A549 (cell line): ENCODE results near the gene SEMA3B. TPM values are rescaled to one million over a fixed set of nuclear protein-coding genes. Genes with fewer than 3 reads are reported as not detected.

Experiments used
- ATAC-seq, 2 experiments: fragments of 200-7000 bp in 1 of 2; fragments of >200 bp in 1 of 2; cut with Nextera tagmentation in 1 of 2; cut with Tn5 transposase in 1 of 2; 3 replicates each; pipeline versions ENCODE4 v1.8.0 to v1.9.1; 2018 to 2020; ENCODE audit warnings: mild to moderate bottlenecking in 1 of 2, moderate library complexity in 1 of 2
- CTCF ChIA-PET: fragments of 300-600 bp; sonication (Branson Sonifier 250); formaldehyde crosslinking; extraction: SDS; loops from one replicate; lab custom pipeline; 2021; ENCODE audit warnings: antibody characterized with exemption, inconsistent platforms; lab: Yijun Ruan, JAX
- POLR2A ChIA-PET: fragments of 350-600 bp; formaldehyde crosslinking; extraction: SDS; loops from one replicate; lab custom pipeline; 2021; ENCODE audit warnings: antibody characterized with exemption, inconsistent platforms; lab: Yijun Ruan, JAX
- DNase-seq, 2 experiments: peaks; one replicate each; pipeline versions ENCODE4 v3.0.0 to v3.0.0-alpha.2; 2011 to 2016; ENCODE audit warnings: low read depth in 1 of 2, low spot score in 1 of 2
- FAIRE-seq: peaks from 2 replicates; lab custom pipeline; 2011; peaks lifted over from hg19 to GRCh38; lab: Jason Lieb, UNC
- H3K27ac ChIP-seq, 2 experiments: fragments of >200 bp; sonication (Bioruptor Twin); formaldehyde crosslinking; 3 replicates each; pipeline ENCODE4 v1.5.1; 2016 to 2017
- H3K4me1 ChIP-seq: fragments of >200 bp; sonication (Bioruptor Twin); formaldehyde crosslinking; 3 replicates; pipeline ENCODE4 v1.6.1; 2016
- H3K4me2 ChIP-seq: fragments of >200 bp; sonication (Bioruptor Twin); formaldehyde crosslinking; 3 replicates; pipeline ENCODE4 v1.6.1; 2016
- H3K4me3 ChIP-seq: fragments of >200 bp; sonication (Bioruptor Twin); formaldehyde crosslinking; 3 replicates; pipeline ENCODE4 v1.5.1; 2016
- H3K9me3 ChIP-seq: fragments of >200 bp; sonication (Bioruptor Twin); formaldehyde crosslinking; 3 replicates; pipeline ENCODE4 v1.6.1; 2016
- BHLHE40 ChIP-seq: IDR thresholded peaks from 2 replicates; pipeline ENCODE4 v1.6.1; 2012; ENCODE audit warnings: low read depth, low read length, inconsistent platforms
- CBX8 ChIP-seq: fragments of 200-600 bp; sonication (generic); IDR thresholded peaks from 2 replicates; pipeline ENCODE4 v1.6.1; 2016
- CEBPB ChIP-seq, 2 experiments: fragments of >200 bp in 1 of 2; sonication (Bioruptor Twin) in 1 of 2; formaldehyde crosslinking in 1 of 2; IDR thresholded peaks; 2 replicates each; pipeline ENCODE4 v1.6.1; 2012 to 2016
- EHF ChIP-seq: fragments of 250-450 bp; sonication (Bioruptor Pico); IDR thresholded peaks from 2 replicates; pipeline ENCODE4 v1.5.0; 2020; ENCODE audit warnings: mild to moderate bottlenecking
- EHMT2 ChIP-seq: fragments of 200-600 bp; sonication (generic); IDR thresholded peaks from 2 replicates; pipeline ENCODE4 v1.6.1; 2016; ENCODE audit warnings: antibody characterized with exemption, low read depth, mild to moderate bottlenecking, moderate library complexity
- FOSL2 ChIP-seq, 2 experiments: fragments of 450-650 bp in 1 of 2; fragments of >200 bp in 1 of 2; sonication (Bioruptor Twin) in 1 of 2; formaldehyde crosslinking; IDR thresholded peaks; 2 replicates each; pipeline versions ENCODE4 v1.5.0 to v1.6.1; 2016 to 2020; ENCODE audit warnings: mild to moderate bottlenecking in 1 of 2, moderate library complexity in 1 of 2
- GATA3 ChIP-seq: IDR thresholded peaks from 2 replicates; pipeline ENCODE4 v1.6.1; 2012; ENCODE audit warnings: borderline replicate concordance
- HDAC2 ChIP-seq: fragments of 200-600 bp; sonication (generic); IDR thresholded peaks from 2 replicates; pipeline ENCODE4 v1.6.1; 2016
- HEYL ChIP-seq: fragments of 250-450 bp; sonication (Bioruptor Pico); IDR thresholded peaks from 2 replicates; pipeline ENCODE4 v1.8.0; 2021; ENCODE audit warnings: mild to moderate bottlenecking, moderate library complexity
- HOXA7 ChIP-seq: fragments of 250-450 bp; sonication (Bioruptor Pico); IDR thresholded peaks from 2 replicates; pipeline ENCODE4 v1.5.0; 2020; ENCODE audit warnings: mild to moderate bottlenecking, moderate library complexity
- HOXB13 ChIP-seq: fragments of 250-450 bp; sonication (Bioruptor Pico); IDR thresholded peaks from 2 replicates; pipeline ENCODE4 v1.5.0; 2020; ENCODE audit warnings: low read depth, mild to moderate bottlenecking, moderate library complexity
- JUN ChIP-seq, 2 experiments: fragments of >200 bp; sonication (Bioruptor Twin); formaldehyde crosslinking; IDR thresholded peaks; 2 replicates in 1 of 2; 3 replicates in 1 of 2; pipeline ENCODE4 v1.6.1; 2016 to 2017
- KDM1A ChIP-seq: fragments of 200-600 bp; sonication (generic); IDR thresholded peaks from 2 replicates; pipeline ENCODE4 v1.6.1; 2016; ENCODE audit warnings: low read depth, mild to moderate bottlenecking
- MAFK ChIP-seq: fragments of 450-650 bp; IDR thresholded peaks from 2 replicates; pipeline ENCODE4 v1.6.1; 2014; ENCODE audit not compliant: partially characterized antibody
- MAZ ChIP-seq: fragments of 150-350 bp; IDR thresholded peaks from 2 replicates; pipeline ENCODE4 v1.6.1; 2014; ENCODE audit warnings: antibody characterized with exemption, low read depth, low read length, borderline replicate concordance
- NR3C1 ChIP-seq: fragments of >200 bp; sonication (Bioruptor Twin); formaldehyde crosslinking; IDR thresholded peaks from 3 replicates; pipeline ENCODE4 v1.6.1; 2017
- POLR2AphosphoS2 ChIP-seq: conservative IDR thresholded peaks from 2 replicates; pipeline ENCODE4 v1.6.1; 2012; ENCODE audit warnings: low read length, improper control_type of control experiment, inconsistent platforms
- RFX5 ChIP-seq: fragments of 450-650 bp; IDR thresholded peaks from 2 replicates; pipeline ENCODE4 v1.7.1; 2014; ENCODE audit warnings: antibody characterized with exemption, mild to moderate bottlenecking, moderate library complexity
- SMC3 ChIP-seq: fragments of >200 bp; sonication (Bioruptor Twin); formaldehyde crosslinking; IDR thresholded peaks from 3 replicates; pipeline ENCODE4 v1.6.1; 2018; ENCODE audit warnings: inconsistent platforms
- TP53 ChIP-seq: fragments of 250-450 bp; sonication (Bioruptor Pico); IDR thresholded peaks from 2 replicates; pipeline ENCODE4 v1.5.0; 2021; ENCODE audit warnings: mild to moderate bottlenecking, moderate library complexity
- ZNF302 ChIP-seq: fragments of 250-450 bp; sonication (Bioruptor Pico); IDR thresholded peaks from 2 replicates; pipeline ENCODE4 v1.9.0; 2021; ENCODE audit warnings: inconsistent platforms, mild to moderate bottlenecking, moderate library complexity
- ZSCAN20 ChIP-seq: fragments of 250-450 bp; sonication (Bioruptor Pico); IDR thresholded peaks from 2 replicates; pipeline ENCODE4 v1.8.0; 2022; ENCODE audit warnings: mild to moderate bottlenecking, moderate library complexity
- WGBS: methylation state at CpG from one replicate; pipeline ENCODE4 v1.1.6; 2017; ENCODE audit errors: missing lambda C conversion rate; 5-methylcytosine and 5-hydroxymethylcytosine counted together
- polyA plus RNA-seq, 4 experiments: library from polyadenylated mRNA; depleted of rRNA in 3 of 4; stranded (reverse); fragments of >200 nt; fragmentation: RNase III in 1 of 4; extraction: RNeasy Plus Mini Kit Qiagen cat#74134 plus additional on column Dnase treatment in 1 of 4; gene quantifications; 2 replicates in 3 of 4; 3 replicates in 1 of 4; pipeline ENCODE4 v1.2.3, GENCODE V29; 2011 to 2017
- TF ChIP-seq, protein P1 (sequence below): fragments of 250-450 bp; sonication (Bioruptor Pico); IDR thresholded peaks from 2 replicates; pipeline ENCODE4 v1.5.0; 2020; ENCODE audit warnings: low read depth, mild to moderate bottlenecking, moderate library complexity
- TF ChIP-seq, protein P2 (sequence below): fragments of >200 bp; sonication (Bioruptor Twin); formaldehyde crosslinking; IDR thresholded peaks from 3 replicates; pipeline ENCODE4 v1.6.1; 2016
- TF ChIP-seq, protein P3 (sequence below): fragments of 150-350 bp; IDR thresholded peaks from 2 replicates; pipeline ENCODE4 v1.6.1; 2014; ENCODE audit warnings: low read depth, mild to moderate bottlenecking, low read length
- TF ChIP-seq, protein P4 (sequence below): IDR thresholded peaks from 2 replicates; pipeline ENCODE4 v1.6.1; 2012
- TF ChIP-seq, protein P5 (sequence below): IDR thresholded peaks from 2 replicates; pipeline ENCODE4 v1.6.1; 2012; ENCODE audit warnings: low read depth, borderline replicate concordance
- TF ChIP-seq, protein P6 (sequence below): fragments of 450-650 bp; IDR thresholded peaks from 2 replicates; pipeline ENCODE4 v1.6.1; 2014; ENCODE audit warnings: antibody characterized with exemption

SEMA3B gene
- polyA plus RNA-seq, 2 of the 4 experiments (the other 2 are of a cell fraction): 6.5 to 7.4 TPM

DNA sequence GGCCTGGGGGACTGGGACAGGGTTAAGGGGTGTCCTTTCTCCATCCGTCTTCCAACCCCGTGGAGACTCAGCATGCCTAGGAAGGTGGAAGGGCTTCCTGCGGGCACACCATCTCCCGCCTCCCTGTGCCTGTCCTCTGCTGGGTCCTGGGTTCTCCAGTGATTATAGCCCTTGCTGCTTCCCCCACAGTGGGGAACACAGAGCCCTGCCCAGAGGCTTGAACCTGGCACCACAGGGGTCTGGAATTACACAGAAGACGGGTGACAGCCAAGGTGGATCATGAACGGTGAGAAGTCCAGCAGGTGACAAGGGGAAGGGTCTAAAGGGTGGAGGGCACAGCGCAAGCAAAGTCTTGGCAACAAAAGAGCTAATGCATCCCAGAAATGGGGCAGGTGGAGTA is 6.2 kb upstream of the SEMA3B start:
- TF ChIP-seq, protein P1, sequence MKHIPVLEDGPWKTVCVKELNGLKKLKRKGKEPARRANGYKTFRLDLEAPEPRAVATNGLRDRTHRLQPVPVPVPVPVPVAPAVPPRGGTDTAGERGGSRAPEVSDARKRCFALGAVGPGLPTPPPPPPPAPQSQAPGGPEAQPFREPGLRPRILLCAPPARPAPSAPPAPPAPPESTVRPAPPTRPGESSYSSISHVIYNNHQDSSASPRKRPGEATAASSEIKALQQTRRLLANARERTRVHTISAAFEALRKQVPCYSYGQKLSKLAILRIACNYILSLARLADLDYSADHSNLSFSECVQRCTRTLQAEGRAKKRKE (CRISPR knock-in tag): no peak
- TF ChIP-seq, protein P2, sequence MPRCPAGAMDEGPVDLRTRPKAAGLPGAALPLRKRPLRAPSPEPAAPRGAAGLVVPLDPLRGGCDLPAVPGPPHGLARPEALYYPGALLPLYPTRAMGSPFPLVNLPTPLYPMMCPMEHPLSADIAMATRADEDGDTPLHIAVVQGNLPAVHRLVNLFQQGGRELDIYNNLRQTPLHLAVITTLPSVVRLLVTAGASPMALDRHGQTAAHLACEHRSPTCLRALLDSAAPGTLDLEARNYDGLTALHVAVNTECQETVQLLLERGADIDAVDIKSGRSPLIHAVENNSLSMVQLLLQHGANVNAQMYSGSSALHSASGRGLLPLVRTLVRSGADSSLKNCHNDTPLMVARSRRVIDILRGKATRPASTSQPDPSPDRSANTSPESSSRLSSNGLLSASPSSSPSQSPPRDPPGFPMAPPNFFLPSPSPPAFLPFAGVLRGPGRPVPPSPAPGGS: no peak
- TF ChIP-seq NR3C1 (no peak), ZSCAN20 (CRISPR knock-in tag) (no peak), MAZ (no peak), MAFK (no peak), ZNF302 (CRISPR knock-in tag) (no peak), KDM1A (no peak), TP53 (CRISPR knock-in tag) (no peak), HOXA7 (CRISPR knock-in tag) (no peak), HDAC2 (no peak), EHMT2 (no peak), POLR2AphosphoS2 (no peak), SMC3 (no peak), HOXB13 (CRISPR knock-in tag) (no peak), JUN (IDR thresholded peaks at IDR 0.05) (no peak)
- TF ChIP-seq, protein P3, sequence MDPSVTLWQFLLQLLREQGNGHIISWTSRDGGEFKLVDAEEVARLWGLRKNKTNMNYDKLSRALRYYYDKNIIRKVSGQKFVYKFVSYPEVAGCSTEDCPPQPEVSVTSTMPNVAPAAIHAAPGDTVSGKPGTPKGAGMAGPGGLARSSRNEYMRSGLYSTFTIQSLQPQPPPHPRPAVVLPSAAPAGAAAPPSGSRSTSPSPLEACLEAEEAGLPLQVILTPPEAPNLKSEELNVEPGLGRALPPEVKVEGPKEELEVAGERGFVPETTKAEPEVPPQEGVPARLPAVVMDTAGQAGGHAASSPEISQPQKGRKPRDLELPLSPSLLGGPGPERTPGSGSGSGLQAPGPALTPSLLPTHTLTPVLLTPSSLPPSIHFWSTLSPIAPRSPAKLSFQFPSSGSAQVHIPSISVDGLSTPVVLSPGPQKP: no peak
- TF ChIP-seq, protein P4, sequence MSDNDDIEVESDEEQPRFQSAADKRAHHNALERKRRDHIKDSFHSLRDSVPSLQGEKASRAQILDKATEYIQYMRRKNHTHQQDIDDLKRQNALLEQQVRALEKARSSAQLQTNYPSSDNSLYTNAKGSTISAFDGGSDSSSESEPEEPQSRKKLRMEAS: no peak
- TF ChIP-seq, protein P5, sequence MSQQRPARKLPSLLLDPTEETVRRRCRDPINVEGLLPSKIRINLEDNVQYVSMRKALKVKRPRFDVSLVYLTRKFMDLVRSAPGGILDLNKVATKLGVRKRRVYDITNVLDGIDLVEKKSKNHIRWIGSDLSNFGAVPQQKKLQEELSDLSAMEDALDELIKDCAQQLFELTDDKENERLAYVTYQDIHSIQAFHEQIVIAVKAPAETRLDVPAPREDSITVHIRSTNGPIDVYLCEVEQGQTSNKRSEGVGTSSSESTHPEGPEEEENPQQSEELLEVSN: no peak
- TF ChIP-seq, protein P6, sequence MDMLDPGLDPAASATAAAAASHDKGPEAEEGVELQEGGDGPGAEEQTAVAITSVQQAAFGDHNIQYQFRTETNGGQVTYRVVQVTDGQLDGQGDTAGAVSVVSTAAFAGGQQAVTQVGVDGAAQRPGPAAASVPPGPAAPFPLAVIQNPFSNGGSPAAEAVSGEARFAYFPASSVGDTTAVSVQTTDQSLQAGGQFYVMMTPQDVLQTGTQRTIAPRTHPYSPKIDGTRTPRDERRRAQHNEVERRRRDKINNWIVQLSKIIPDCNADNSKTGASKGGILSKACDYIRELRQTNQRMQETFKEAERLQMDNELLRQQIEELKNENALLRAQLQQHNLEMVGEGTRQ: no peak
- ChIA-PET CTCF (interaction anchor here (1.1 to 8.1 kb wide), 5 partner anchors 11 to 69 kb away, joined by 4 to 67 read pairs (median 7); no protein-coding TSS in a partner anchor), POLR2A (interaction anchor here (0.6 to 1.5 kb wide), 2 partner anchors 9 to 37 kb away, joined by 3 to 4 read pairs; partner anchors contain the start of genes HYAL3 and NAA80)
- Histone ChIP-seq H3K9me3 (no peaks in the 10 kb centered on the region), H3K4me3 (no peak overlapping the region), H3K27ac (peak overlapping the region in 1 of 2 experiments; percentile 30; a peak in 1 of 6 replicates), H3K4me1 (peaks cover 56% of the 10 kb centered on the region), H3K4me2 (no peak overlapping the region)
- 97% methylated on average over 7 of the region's 7 CpGs for WGBS
- ATAC-seq: no peak
- DNase-seq: no peak
- no peak for FAIRE-seq

DNA sequence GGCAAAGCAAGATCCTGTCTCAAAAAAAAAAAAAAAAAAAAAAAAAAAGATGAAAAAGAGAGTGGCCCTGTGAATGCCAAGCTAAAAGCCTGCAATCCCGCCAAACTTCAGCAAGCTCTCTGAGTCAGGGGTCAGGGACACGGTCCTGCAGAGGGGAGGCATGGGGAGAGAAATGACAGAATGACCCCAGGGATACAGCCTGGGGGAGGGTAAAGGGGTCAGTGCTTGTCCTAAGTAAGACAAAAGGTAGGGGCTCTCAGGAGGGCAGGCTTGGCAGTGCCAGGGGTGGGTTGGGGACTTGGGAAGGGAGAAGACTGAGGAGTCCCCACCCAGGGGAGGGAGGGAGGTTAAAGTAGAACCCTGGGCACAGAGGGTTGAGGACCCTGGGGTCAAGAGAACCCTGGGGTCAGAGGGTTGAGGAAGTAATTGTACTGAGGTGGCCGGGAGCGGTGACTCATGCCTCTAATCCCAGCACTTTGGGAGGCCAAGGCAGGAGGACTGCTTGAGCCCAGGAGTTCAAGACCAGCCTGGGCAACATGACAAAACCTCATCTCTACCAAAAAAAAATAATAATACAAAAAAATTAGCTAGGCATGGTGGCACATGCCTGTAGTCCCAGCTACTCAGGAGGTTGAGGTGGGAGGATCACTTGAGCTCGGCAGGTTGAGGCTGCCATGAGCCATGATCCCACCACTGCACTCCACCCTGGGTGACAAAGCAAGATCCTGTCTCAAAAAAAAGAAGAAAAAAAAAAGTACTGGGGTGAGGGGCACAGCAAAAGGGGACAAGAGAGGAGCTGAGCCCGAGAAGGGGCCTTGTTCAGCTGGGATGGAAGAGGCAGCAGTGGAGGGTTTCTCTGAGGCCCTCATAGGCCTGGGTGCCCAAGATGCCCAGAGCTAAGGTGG is 5.2 kb upstream of the SEMA3B start:
- Histone ChIP-seq H3K4me2 (peak overlapping the region; percentile 68), H3K4me1 (peaks cover 65% of the 10 kb centered on the region), H3K9me3 (no peaks in the 10 kb centered on the region), H3K27ac (peak overlapping the region; percentile 71 to 94), H3K4me3 (no peak overlapping the region)
- TF ChIP-seq POLR2AphosphoS2 (no peak), RFX5 (no peak), HEYL (no peak), CEBPB (IDR thresholded peaks at IDR 0.05) (no peak), GATA3 (no peak), FOSL2 (IDR thresholded peaks at IDR 0.05) (no peak), FOSL2 (CRISPR knock-in tag; IDR thresholded peaks at IDR 0.05) (peak; percentile 30; the same call in 1 of the 2 replicates), BHLHE40 (no peak), EHF (CRISPR knock-in tag) (no peak), CBX8 (no peak)
- CTCF ChIA-PET: interaction anchor here (0.6 to 8.1 kb wide), 11 partner anchors 11 to 70 kb away, joined by 3 to 67 read pairs (median 5); no protein-coding TSS in a partner anchor
- no peak for ATAC-seq
- FAIRE-seq: no peak
- WGBS: 52% methylated on average over 6 of the region's 6 CpGs
- POLR2A ChIA-PET: interaction anchor here (0.5 to 1.7 kb wide), 5 partner anchors 8 to 297 kb away, joined by 3 to 6 read pairs (median 3); partner anchors contain the start of genes HYAL3, IFRD2 and NAA80
- no peak for DNase-seq
